Tibial artery (tissue), 4 donors: ENCODE data around the gene CDC40.
A peak's percentile ranks its signal among the peaks of the same experiment; 100 is the strongest.

Experiments
- DNase-seq, 2 donors: peaks; one replicate each; pipeline ENCODE4 v3.0.0-alpha.2; 2019
- H3K27ac ChIP-seq, 2 donors: fragments of 200-600 bp; sonication (generic) in 1 of 2; 1 replicate in 1 of 2; 2 replicates in 1 of 2; pipeline ENCODE4 v1.5.1; 2018 to 2019; ENCODE audit warnings: mild to moderate bottlenecking in 1 of 2
- H3K27me3 ChIP-seq, 2 donors: fragments of 200-600 bp; sonication (generic) in 1 of 2; one replicate each; pipeline versions ENCODE4 v1.5.1 to v1.6.0; 2016 to 2019
- H3K36me3 ChIP-seq, 3 donors: fragments of 200-600 bp; sonication (generic) in 2 of 3; one replicate each; pipeline ENCODE4 v1.5.1; 2016 to 2019; ENCODE audit warnings: mild to moderate bottlenecking in 2 of 3
- H3K4me1 ChIP-seq, 4 donors: fragments of 200-600 bp; sonication (generic) in 2 of 4; 1 replicate in 3 of 4; 2 replicates in 1 of 4; pipeline ENCODE4 v1.5.1; 2016 to 2019
- H3K4me3 ChIP-seq, 2 donors: fragments of 200-600 bp; sonication (generic) in 1 of 2; 1 replicate in 1 of 2; 2 replicates in 1 of 2; pipeline ENCODE4 v1.5.1; 2018 to 2019; ENCODE audit warnings: mild to moderate bottlenecking in 2 of 2
- H3K9me3 ChIP-seq, 3 donors: fragments of 200-600 bp; sonication (generic) in 1 of 3; one replicate each; pipeline ENCODE4 v1.5.1; 2016 to 2019
- intact Hi-C: fragments of 100-400 bp; cut with DNase I; formaldehyde crosslinking; loops from one replicate; pipeline ENCODE4 v1.15.0; 2023; ENCODE audit warnings: low total_unique reads
- TF ChIP-seq, protein P1 (sequence below), 2 experiments: fragments of 200-600 bp in 1 of 2; fragments of 450-650 bp in 1 of 2; IDR thresholded peaks; one replicate each; pipeline ENCODE4 v1.5.1; 2017 to 2019; ENCODE audit warnings: antibody characterized with exemption in 2 of 2, mild to moderate bottlenecking in 1 of 2, moderate library complexity in 1 of 2

Gene CDC40

DNA sequence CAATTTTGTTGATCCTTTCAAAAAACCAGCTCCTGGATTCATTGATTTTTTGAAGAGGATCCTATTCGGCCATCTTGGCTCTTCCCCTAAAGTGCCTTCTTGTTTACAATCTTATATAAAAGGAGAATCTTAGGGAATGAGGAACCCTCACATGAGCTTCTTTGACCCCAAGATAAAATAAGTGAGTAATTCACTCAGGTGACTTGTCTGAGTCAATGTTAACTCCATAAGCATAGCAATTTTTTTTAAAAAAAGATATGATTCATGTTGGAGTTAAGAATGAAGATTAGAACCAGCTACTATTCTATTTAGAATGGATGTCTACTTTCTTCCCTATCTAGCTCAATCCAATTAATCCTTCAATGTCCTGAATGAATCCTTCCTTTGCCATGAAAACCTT is 21.7 kb upstream of the CDC40 start:
- no peaks in the 10 kb centered on the region for H3K27me3 ChIP-seq
- no peak overlapping the region for H3K4me3 ChIP-seq

DNA sequence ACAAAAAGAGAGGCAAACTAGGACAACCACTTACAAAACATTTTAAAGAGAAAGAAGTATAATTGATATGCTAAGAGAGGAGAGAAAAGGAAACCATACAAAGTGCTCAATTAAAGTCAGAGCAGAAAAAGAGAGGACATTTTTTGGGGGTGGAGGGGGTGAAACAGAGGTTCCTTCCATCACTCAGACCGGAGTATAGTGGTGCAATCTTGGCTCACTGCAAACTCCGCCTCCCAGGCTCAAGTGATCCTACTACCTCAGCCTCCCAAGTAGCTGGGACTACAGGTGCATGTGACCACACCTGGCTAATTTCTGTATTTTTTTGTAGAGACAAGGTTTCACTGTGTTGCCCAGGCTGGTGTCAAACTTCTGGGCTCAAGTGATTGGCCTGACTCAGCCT is 10.1 kb upstream of the CDC40 start:
- Histone ChIP-seq H3K36me3 (no peaks in the 10 kb centered on the region), H3K4me3 (no peak overlapping the region), H3K27ac (no peak overlapping the region), H3K4me1 (no peaks in the 10 kb centered on the region), H3K9me3 (no peaks in the 10 kb centered on the region), H3K27me3 (no peaks in the 10 kb centered on the region)
- DNase-seq, result no peak
- TF ChIP-seq, protein P1, sequence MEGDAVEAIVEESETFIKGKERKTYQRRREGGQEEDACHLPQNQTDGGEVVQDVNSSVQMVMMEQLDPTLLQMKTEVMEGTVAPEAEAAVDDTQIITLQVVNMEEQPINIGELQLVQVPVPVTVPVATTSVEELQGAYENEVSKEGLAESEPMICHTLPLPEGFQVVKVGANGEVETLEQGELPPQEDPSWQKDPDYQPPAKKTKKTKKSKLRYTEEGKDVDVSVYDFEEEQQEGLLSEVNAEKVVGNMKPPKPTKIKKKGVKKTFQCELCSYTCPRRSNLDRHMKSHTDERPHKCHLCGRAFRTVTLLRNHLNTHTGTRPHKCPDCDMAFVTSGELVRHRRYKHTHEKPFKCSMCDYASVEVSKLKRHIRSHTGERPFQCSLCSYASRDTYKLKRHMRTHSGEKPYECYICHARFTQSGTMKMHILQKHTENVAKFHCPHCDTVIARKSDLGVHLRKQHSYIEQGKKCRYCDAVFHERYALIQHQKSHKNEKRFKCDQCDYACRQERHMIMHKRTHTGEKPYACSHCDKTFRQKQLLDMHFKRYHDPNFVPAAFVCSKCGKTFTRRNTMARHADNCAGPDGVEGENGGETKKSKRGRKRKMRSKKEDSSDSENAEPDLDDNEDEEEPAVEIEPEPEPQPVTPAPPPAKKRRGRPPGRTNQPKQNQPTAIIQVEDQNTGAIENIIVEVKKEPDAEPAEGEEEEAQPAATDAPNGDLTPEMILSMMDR (IDR thresholded peaks at IDR 0.05), result no peak
- intact Hi-C loops, result no loop called here

More for the DNA sequence above, 21.7 kb upstream of the CDC40 start:
- intact Hi-C loops, result no loop called here
- TF ChIP-seq, protein P1 (IDR thresholded peaks at IDR 0.05), result no peak
- no peak overlapping the region for H3K27ac ChIP-seq
- no peaks in the 10 kb centered on the region for H3K9me3 ChIP-seq
- H3K4me1 ChIP-seq, result no peaks in the 10 kb centered on the region
- DNase-seq, result no peak
- H3K36me3 ChIP-seq, result no peaks in the 10 kb centered on the region

DNA sequence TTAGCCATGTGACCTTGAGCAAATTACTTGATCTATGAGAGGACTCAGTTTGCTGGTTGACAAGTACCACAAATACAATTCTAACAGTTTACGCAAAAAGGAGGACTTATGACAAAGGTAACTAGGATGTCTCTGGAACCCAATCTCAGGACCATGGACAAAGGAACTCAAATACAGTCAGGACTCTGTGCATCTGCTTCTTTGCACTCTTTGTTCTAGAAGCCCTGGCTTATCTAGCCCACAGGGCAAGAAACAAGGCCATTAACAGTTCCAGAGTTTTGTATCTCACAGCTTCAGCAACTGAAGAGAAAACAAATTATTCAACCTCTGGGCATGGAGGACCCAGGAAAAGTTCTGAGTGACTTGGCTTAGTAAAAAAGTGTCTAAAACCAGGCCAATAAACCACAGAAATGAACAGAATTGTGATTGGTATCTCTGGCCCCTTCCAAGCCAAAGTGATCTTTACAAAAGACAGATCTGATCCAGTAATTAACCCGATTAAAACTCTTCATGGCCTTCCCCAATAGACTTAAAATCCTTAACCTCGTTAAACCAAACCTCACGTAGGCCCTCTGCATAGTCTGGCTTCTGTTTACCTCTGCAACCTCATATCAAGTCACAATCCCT is 6.6 kb upstream of the CDC40 start:
- peaks cover 0 to 3% (median 0%) of the 10 kb centered on the region in 4 donors for H3K4me1 ChIP-seq
- TF ChIP-seq, protein P1 (IDR thresholded peaks at IDR 0.05), result no peak
- intact Hi-C loops, result no loop called here
- no peak for DNase-seq
- no peaks in the 10 kb centered on the region for H3K9me3 ChIP-seq
- no peak overlapping the region for H3K4me3 ChIP-seq
- H3K27ac ChIP-seq, result no peak overlapping the region
- H3K27me3 ChIP-seq, result no peaks in the 10 kb centered on the region
- H3K36me3 ChIP-seq, result no peaks in the 10 kb centered on the region

DNA sequence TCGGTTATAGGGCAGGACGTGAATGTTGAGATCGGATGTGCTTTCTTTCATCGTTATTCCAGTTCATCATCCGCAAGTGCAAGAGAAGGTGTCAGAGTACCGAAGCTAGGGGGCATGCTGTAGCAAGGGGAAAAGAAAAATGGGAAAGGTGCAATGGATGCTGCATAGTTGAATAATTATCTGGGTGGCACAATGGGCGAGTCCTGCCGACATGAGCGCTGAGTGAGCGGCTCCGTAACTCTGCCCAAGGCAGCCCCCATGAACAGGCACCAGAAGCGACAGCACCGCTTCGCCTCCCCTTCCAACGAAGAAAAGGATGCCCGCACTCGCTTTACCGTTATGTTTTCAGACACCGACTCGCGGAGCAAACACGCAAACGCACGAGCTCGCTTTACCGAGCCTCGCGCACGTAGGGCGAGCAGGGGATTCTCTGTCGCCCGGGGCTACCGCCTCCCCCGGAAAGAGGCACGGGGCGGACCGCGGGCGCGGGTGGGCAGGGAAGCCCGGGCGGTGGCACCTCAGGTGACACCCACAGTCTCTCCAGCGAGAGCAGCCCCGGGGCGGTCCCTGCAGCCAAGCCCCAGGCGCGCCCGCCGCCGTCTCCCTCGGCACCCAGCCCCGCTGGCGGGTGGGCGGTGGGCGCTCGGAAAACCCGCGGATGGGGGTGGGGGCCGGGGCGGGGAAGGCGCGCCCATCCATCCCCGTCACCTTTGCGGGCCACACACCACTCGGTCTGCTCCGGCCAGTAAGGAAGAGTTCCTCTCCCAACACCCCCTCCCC is 1.4 kb upstream of the CDC40 start:
- TF ChIP-seq, protein P1 (IDR thresholded peaks at IDR 0.05), result peak; percentile 56 to 59
- H3K4me3 ChIP-seq, result peak overlapping the region; percentile 66 to 71
- H3K9me3 ChIP-seq, result no peaks in the 10 kb centered on the region
- intact Hi-C loops, result loop anchor here (2.0 kb wide), 1 partner anchor 212 kb away; no protein-coding TSS in a partner anchor
- DNase-seq, result peak; percentile 40 to 75
- H3K27ac ChIP-seq, result peak overlapping the region; percentile 75 to 85
- H3K36me3 ChIP-seq, result no peaks in the 10 kb centered on the region
- no peaks in the 10 kb centered on the region for H3K27me3 ChIP-seq
- H3K4me1 ChIP-seq, result peaks cover 0 to 32% (median 29%) of the 10 kb centered on the region in 4 donors

DNA sequence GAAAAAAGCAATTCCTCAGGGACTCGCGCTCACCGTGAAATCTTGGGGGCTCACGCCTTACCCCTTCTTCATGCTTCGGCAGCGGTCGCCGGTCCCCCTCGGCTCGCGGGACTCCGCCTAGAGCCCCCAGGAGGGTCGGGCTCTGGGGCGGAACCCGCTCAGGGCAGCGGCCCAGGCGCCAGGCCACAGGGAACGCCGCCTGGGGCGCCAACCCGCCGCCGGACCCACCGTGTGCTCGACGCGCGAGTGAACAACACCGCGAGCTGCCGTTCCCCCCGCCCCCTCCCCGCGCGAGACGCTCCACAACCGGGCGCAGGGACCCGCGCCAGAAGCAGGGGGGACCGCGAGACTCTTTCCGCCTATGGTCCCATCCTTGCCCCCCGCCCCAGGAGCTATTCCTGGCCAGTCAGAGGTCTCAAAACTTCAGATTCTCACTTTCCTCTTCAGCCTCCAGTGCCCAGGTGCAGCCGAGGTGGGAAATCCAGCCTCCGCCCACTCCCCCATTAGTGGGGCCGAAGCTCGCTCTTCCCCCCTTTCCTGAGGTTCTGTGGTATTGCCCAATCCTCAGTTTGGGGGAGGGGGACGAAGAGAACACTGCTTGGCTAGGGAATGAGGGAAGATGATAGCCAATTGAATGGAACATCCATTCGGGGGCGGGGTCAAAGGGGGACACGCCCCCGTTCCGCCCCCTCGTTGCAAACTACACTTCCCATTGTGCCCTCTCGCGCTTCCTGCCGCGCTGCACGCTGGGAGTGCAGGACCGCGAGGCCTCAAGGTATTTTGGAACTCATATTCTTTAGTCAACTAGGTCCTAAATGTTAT is 610 bp upstream of the CDC40 start, which contains the start of gene WASF1:
TSS of gene WASF1 (minus strand) at position 265 of the 822 bp plus-strand sequence. CDS start 52,069 bp downstream, outside the sequence.
- TF ChIP-seq, protein P1 (IDR thresholded peaks at IDR 0.05), result peak in 1 of 2 experiments; percentile 24
- peaks cover 0 to 38% (median 32%) of the 10 kb centered on the region in 4 donors for H3K4me1 ChIP-seq
- intact Hi-C loops, result loop anchor here (2.0 to 5.0 kb wide), 2 partner anchors 211 to 693 kb away; partner anchors contain the start of gene AMD1

More for the DNA sequence above, 610 bp upstream of the CDC40 start, which contains the start of gene WASF1:
- Histone ChIP-seq H3K36me3 (no peaks in the 10 kb centered on the region), H3K27me3 (no peaks in the 10 kb centered on the region), H3K9me3 (no peaks in the 10 kb centered on the region), H3K27ac (peak within 1 kb of the TSS; percentile 75 to 85), H3K4me3 (peak within 1 kb of the TSS; percentile 66 to 71)
- peak; percentile 95 to 96 for DNase-seq
